ENCODE data around the gene ABCA3.

Gene ABCA3

DNA sequence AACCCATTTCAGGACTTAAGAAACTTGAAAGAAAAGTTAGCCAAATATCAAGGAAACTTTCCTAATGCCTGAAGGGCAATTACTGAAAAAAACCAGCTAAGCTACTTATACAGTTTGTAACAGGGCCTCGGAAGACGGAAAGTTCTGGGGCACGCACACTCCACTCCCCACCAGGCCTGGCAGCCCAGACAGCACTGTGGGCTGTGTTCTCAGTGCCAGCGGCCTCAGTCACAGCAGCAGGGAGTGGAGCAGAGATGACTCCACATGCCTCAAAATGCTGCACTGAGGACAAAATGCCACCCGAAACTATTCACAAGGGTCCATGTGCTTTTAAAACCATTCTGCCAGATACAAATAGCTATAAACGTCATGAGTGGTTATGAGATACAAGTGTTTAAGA is 82.8 kb downstream of the ABCA3 start:
- H3K4me3 ChIP-seq (replicated peaks; ENCODE audit: low read depth, low read length), result no peak overlapping the region
- DNase-seq (ENCODE audit: extremely low read depth, low read depth), result no peak
- TF ChIP-seq, protein P1, sequence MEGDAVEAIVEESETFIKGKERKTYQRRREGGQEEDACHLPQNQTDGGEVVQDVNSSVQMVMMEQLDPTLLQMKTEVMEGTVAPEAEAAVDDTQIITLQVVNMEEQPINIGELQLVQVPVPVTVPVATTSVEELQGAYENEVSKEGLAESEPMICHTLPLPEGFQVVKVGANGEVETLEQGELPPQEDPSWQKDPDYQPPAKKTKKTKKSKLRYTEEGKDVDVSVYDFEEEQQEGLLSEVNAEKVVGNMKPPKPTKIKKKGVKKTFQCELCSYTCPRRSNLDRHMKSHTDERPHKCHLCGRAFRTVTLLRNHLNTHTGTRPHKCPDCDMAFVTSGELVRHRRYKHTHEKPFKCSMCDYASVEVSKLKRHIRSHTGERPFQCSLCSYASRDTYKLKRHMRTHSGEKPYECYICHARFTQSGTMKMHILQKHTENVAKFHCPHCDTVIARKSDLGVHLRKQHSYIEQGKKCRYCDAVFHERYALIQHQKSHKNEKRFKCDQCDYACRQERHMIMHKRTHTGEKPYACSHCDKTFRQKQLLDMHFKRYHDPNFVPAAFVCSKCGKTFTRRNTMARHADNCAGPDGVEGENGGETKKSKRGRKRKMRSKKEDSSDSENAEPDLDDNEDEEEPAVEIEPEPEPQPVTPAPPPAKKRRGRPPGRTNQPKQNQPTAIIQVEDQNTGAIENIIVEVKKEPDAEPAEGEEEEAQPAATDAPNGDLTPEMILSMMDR (IDR thresholded peaks at IDR 0.05; ENCODE audit: low read depth, low read length, missing control alignments), result no peak

DNA sequence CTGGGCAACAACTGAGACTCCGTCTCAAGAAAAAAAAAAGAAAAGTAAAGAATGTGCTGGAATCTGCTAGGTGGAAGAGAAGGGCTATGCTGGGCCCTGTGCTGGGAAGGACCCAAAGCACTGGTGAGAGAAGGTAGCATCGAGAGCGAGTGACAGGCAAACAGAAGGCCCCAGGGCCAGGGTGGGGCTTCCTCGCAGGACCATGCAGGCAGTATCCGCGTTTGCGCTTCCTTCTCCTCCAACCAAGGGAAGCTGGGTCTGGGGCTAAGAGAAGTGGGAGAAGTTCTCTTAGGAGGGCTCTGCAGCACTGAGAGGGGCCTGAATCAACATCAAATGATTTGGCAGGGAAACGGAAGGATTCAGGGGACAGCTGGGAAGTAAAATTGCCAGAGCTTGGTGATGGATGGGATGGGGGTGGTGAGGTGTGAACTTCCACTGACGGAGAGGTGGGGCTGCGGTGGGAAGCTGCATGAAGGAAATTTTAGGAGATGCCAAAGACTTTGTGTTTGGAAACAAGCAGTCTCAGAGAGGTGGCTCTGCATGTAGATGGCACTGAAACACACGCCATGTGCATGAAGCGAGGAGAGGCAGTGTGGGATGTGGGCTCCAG is 83.9 kb downstream of the ABCA3 start:
- H3K4me3 ChIP-seq (replicated peaks; ENCODE audit: low read depth, low read length), result no peak overlapping the region
- no peak for DNase-seq (ENCODE audit: extremely low read depth, low read depth)
- TF ChIP-seq, protein P1 (IDR thresholded peaks at IDR 0.05; ENCODE audit: low read depth, low read length, missing control alignments), result no peak

DNA sequence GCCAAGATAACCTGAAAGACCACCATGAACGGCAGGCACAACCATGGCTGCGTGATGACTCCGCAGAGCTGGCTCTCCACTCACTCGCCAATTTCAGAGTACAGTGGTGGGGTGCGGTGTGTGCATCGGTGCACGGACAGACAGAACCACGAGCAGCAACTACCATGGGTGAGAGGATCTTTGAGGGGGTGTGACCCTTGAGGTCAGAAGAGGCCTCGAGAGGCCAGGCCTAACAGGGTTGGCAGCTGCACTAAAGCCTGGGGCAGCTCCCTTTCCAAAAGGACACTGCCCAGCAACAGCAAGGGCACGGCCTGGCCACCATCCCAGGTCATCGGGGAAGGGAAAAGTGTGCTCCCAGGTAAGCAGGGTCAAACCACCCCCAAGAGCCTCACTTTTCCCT is 87.2 kb downstream of the ABCA3 start:
- no peak for DNase-seq (ENCODE audit: extremely low read depth, low read depth)
- TF ChIP-seq, protein P1 (IDR thresholded peaks at IDR 0.05; ENCODE audit: low read depth, low read length, missing control alignments), result no peak
- no peak overlapping the region for H3K4me3 ChIP-seq (replicated peaks; ENCODE audit: low read depth, low read length)

DNA sequence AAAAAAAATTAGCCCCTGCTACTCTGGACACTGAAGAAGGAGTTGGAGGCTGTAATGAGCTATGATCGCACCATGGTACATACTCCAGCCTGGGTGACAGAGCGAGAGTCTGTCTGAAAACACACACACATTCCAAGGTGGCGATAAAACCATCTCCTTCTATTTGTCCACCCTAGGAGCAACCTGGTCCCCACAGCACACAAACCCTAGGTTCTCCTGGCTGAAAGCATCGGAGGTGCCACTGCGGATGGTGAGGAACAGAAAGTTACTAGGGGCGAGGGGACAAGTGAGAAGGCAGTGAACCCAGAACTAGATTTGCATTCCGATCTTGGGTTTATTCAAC is 87.8 kb downstream of the ABCA3 start:
- DNase-seq (ENCODE audit: extremely low read depth, low read depth), result no peak
- no peak overlapping the region for H3K4me3 ChIP-seq (replicated peaks; ENCODE audit: low read depth, low read length)
- TF ChIP-seq, protein P1 (IDR thresholded peaks at IDR 0.05; ENCODE audit: low read depth, low read length, missing control alignments), result no peak

DNA sequence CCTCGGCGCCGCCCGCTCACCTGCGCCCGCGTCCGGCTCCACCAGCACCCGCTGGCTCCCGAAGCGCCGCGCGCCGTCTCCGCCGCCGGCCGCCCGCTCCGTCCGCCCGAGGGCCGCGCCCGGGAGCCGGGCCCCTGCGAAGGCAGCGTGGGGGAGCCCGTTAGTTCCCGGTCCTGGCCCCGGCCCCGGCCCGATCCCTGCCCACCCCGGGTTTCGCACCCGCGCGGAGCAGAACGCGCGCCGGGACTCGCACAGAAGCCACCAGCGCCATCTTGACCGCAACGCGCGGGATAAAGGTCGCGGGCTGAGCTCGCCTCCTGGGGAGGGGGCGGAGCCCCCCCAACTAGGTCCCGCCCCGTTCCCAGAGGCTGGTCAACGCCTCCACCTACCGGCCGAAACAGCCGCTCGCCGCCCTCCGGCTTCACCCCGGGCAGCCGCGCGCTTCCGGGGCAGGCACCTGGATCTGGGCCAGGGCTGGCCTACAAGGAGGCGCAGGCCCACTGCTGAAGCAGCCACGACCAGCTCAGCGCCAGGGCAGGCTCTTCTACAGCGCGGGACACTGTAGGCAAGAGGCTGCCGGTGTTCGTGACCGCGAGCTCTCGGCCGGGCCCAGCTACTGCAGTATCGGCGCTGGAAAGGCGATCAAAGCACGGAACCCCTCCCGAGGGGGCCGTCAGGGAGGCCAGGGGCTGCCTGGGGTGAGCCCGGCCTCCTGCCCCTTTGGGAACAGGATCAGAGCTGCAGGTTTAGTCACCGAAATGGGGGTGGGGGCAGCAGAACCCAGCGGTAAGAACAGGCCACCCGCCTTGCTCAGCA is 89.0 kb downstream of the ABCA3 start, which contains the start of gene ECI1:
Gene ECI1, minus strand, starts transcription at position 292 of the 816 bp plus-strand sequence. Its CDS starts 21 bp downstream, at position 271.
- peak within 1 kb of the TSS; percentile 70 for H3K4me3 ChIP-seq (replicated peaks; ENCODE audit: low read depth, low read length)
- DNase-seq (ENCODE audit: extremely low read depth, low read depth), result peak; percentile 78
- TF ChIP-seq, protein P1 (IDR thresholded peaks at IDR 0.05; ENCODE audit: low read depth, low read length, missing control alignments), result peak; percentile 49

DNA sequence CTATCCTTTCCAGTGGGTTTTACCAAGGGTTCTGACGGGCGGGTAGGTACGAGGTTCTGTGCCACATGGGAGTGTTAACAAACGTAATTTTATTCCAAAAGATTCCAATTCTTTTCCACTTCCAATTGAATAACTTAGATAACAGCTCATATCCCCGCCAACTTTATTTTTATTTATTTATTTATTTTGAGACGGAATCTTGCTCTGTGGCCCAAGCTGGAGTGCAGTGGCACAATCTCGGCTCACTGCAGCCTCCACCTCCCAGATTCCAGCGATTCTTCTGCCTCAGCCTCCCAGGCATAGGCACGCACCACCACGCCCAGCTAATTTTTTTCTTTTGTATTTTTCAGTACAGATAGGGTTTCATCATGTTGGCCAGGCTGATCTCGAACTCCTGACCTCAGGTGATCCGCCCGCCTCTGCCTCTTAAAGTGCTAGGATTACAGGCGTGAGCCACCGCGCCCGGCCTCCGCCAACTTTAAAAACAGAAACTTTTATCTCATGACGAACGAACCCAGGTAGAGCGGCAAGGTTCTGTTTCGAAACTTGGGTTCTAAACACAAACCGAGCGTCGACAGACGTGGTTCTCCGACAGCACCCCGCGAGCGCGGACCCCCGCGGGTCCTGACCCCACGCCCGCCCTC is 89.8 kb downstream of the ABCA3 start:
- no peak for DNase-seq (ENCODE audit: extremely low read depth, low read depth)
- peak overlapping the region; percentile 70 for H3K4me3 ChIP-seq (replicated peaks; ENCODE audit: low read depth, low read length)
- TF ChIP-seq, protein P1 (IDR thresholded peaks at IDR 0.05; ENCODE audit: low read depth, low read length, missing control alignments), result no peak

Measured in HFF-Myc (cell line).